ENCODE measurements around the gene TUSC2. TPM values are rescaled to one million over a fixed set of nuclear protein-coding genes. Genes with fewer than 3 reads are reported as not detected.

The TUSC2 gene
- total RNA-seq, 1 experiment from 2014 or later: 34.0 TPM

DNA sequence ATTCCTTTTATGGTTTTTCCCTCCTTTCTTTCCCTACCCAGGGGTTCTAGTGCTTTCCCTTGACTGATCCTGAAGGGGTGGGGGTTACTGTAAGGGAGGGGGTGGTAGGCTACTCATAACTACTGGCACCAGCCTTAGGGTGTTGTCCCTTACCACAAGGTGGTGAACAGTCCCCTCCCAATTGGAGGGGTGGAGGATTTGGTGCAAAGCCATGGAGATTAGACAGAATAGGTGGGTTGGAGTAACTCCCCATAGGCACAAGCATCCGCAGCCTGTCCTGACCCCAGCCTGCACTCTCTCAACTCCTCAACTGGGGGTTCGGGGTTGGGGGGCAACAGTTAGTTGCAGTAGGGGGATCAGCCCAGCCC, 2.9 kb downstream of the TUSC2 start:
- ChIA-PET POLR2A (interaction anchor here (0.6 kb wide), 1 partner anchor 12 kb away, joined by 3 read pairs; no protein-coding TSS in a partner anchor), RAD21 (ENCODE audit: low non-redundant PET in 1 of 2, low total read pairs in 2 of 2, uncharacterized antibody in 2 of 2, unreplicated experiment in 2 of 2) (no interaction called here), CTCF (interaction anchor here (1.3 to 1.8 kb wide), 5 partner anchors 12 to 56 kb away, joined by 4 to 14 read pairs (median 8); partner anchors contain the start of genes HYAL1, IFRD2, RASSF1 and SEMA3B)
- H3K4me1 ChIP-seq (ENCODE audit: control insufficient read depth in 1 of 2, insufficient read depth in 2 of 2, low read length in 2 of 2): peaks cover 25 to 53% of the 10 kb centered on the region in 2 experiments
- H3K9ac ChIP-seq (ENCODE audit: low read length): no peak overlapping the region
- intact Hi-C loops (cut with micrococcal nuclease): loop anchor here (2.0 kb wide), 1 partner anchor 64 kb away; no protein-coding TSS in a partner anchor
- no peak overlapping the region for H3K27ac ChIP-seq (ENCODE audit: low read depth, low read length)
- no peaks in the 10 kb centered on the region for H3K9me2 ChIP-seq (ENCODE audit: insufficient read depth)
- H3K79me2 ChIP-seq (ENCODE audit: insufficient read depth, low read length): peaks cover 37% of the 10 kb centered on the region
- no peaks in the 10 kb centered on the region for H3K27me3 ChIP-seq (ENCODE audit: insufficient read depth, low read length)
- peaks cover 15% of the 10 kb centered on the region in 2 experiments; a peak in 3 of 4 replicates for H3K36me3 ChIP-seq (ENCODE audit: control insufficient read depth in 1 of 2, insufficient read depth in 2 of 2, low read length in 2 of 2)
- H4K20me1 ChIP-seq (ENCODE audit: insufficient read depth): no peaks in the 10 kb centered on the region
- H3K4me3 ChIP-seq (replicated peaks in 1 of 2; ENCODE audit: low read depth in 1 of 2, low read length in 2 of 2): no peak overlapping the region
- no peak overlapping the region for H3K4me2 ChIP-seq (ENCODE audit: low read length)
- no TSS peak for BruUV-seq (replicated peaks)
- no peak overlapping the region for H2AFZ ChIP-seq (ENCODE audit: low read depth, low read length, poor library complexity, severe bottlenecking)
- TF ChIP-seq SRF (IDR thresholded peaks at IDR 0.05; ENCODE audit: low read depth) (no peak), RAD21 (IDR thresholded peaks at IDR 0.05; ENCODE audit: low read depth) (no peak), CEBPB (IDR thresholded peaks at IDR 0.05; ENCODE audit: low read depth) (no peak), YY1 (IDR thresholded peaks at IDR 0.05; ENCODE audit: extremely low read depth, insufficient replicate concordance, low read depth, low read length) (no peak), ELF1 (IDR thresholded peaks at IDR 0.05; ENCODE audit: borderline replicate concordance, low read depth) (no peak), SIN3A (IDR thresholded peaks at IDR 0.05; ENCODE audit: low read depth) (no peak), EZH2 (IDR thresholded peaks at IDR 0.05) (no peak), POLR2AphosphoS5 (IDR thresholded peaks at IDR 0.05; ENCODE audit: low read depth, low read length) (no peak), POLR2A (IDR thresholded peaks at IDR 0.05; ENCODE audit: borderline replicate concordance, extremely low read depth, insufficient read depth, insufficient read length) (no peak), CBX3 (IDR thresholded peaks at IDR 0.05; ENCODE audit: low read depth) (no peak)
- TF ChIP-seq, protein P1, sequence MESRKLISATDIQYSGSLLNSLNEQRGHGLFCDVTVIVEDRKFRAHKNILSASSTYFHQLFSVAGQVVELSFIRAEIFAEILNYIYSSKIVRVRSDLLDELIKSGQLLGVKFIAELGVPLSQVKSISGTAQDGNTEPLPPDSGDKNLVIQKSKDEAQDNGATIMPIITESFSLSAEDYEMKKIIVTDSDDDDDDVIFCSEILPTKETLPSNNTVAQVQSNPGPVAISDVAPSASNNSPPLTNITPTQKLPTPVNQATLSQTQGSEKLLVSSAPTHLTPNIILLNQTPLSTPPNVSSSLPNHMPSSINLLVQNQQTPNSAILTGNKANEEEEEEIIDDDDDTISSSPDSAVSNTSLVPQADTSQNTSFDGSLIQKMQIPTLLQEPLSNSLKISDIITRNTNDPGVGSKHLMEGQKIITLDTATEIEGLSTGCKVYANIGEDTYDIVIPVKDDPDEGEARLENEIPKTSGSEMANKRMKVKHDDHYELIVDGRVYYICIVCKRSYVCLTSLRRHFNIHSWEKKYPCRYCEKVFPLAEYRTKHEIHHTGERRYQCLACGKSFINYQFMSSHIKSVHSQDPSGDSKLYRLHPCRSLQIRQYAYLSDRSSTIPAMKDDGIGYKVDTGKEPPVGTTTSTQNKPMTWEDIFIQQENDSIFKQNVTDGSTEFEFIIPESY (IDR thresholded peaks at IDR 0.05; ENCODE audit: extremely low read depth, insufficient replicate concordance, low read length): no peak
- ATAC-seq (no peak), DNase-seq (ENCODE audit: low read depth, low spot score) (no peak)
- no peaks in the 10 kb centered on the region for H3K9me3 ChIP-seq (ENCODE audit: control insufficient read depth in 1 of 2, insufficient read depth in 1 of 2, low read depth in 1 of 2, low read length in 2 of 2)
